ENCODE results near the gene LRRC72. TPM values are rescaled to one million over a fixed set of nuclear protein-coding genes. Genes with fewer than 3 reads are reported as not detected.
A peak's percentile ranks its signal among the peaks of the same experiment; 100 is the strongest.

Gene LRRC72
- total and polyA plus RNA-seq, 2 experiments from 2014 or later, result not detected

GRCh38 chr7:16550671-16551070 lies 24.0 kb downstream of the LRRC72 start:
- peaks cover 3% of the 10 kb centered on the region for H3K27me3 Mint-ChIP-seq (ENCODE audit: insufficient read depth, low read depth, poor library complexity)
- ATAC-seq (no peak), DNase-seq (ENCODE audit: low spot score) (no peak)
- no peak overlapping the region for H3K4me3 ChIP-seq
- no peaks in the 10 kb centered on the region for H3K36me3 Mint-ChIP-seq (ENCODE audit: low read depth)
- no peaks in the 10 kb centered on the region for H3K27me3 ChIP-seq (ENCODE audit: insufficient read depth)
- no peak for TF ChIP-seq CREB1 (CRISPR knock-in tag; IDR thresholded peaks at IDR 0.05; ENCODE audit: low read depth)
- TF ChIP-seq EZH2 (IDR thresholded peaks at IDR 0.05; ENCODE audit: low read depth, unreplicated experiment), result no peak
- TF ChIP-seq ETS1 (IDR thresholded peaks at IDR 0.05), result no peak
- no peak for TF ChIP-seq ZNF114 (CRISPR knock-in tag; IDR thresholded peaks at IDR 0.05)
- H3K79me2 ChIP-seq (replicated peaks; ENCODE audit: insufficient read depth), result no peaks in the 10 kb centered on the region
- H3K9me3 Mint-ChIP-seq, result peaks cover 2% of the 10 kb centered on the region; the same call in 2 of the 3 replicates
- no peaks in the 10 kb centered on the region for H3K9me2 ChIP-seq (ENCODE audit: insufficient read depth)
- no peak overlapping the region for H3K4me3 Mint-ChIP-seq
- H2AFZ ChIP-seq, result no peak overlapping the region
- H4K20me1 ChIP-seq (replicated peaks; ENCODE audit: insufficient read depth), result no peaks in the 10 kb centered on the region
- H3K4me1 Mint-ChIP-seq, result peaks cover 2% of the 10 kb centered on the region; the same call in 1 of the 3 replicates
- H3F3A ChIP-seq (replicated peaks; ENCODE audit: low read depth), result no peaks in the 10 kb centered on the region
- H3K27ac Mint-ChIP-seq, result no peak overlapping the region
- H3K36me3 ChIP-seq (ENCODE audit: insufficient read depth), result no peaks in the 10 kb centered on the region
- no peak overlapping the region for H3K27ac ChIP-seq (ENCODE audit: low read depth)
- no peak overlapping the region for H3K4me2 ChIP-seq
- H3K4me1 ChIP-seq (ENCODE audit: insufficient read depth), result no peaks in the 10 kb centered on the region

- ATAC-seq (no peak), DNase-seq (ENCODE audit: low spot score) (no peak)
- no peak overlapping the region for H3K27ac Mint-ChIP-seq
- no peak overlapping the region for H3K4me3 Mint-ChIP-seq
- H3K4me3 ChIP-seq, result no peak overlapping the region
- no peaks in the 10 kb centered on the region for H3K27me3 Mint-ChIP-seq (ENCODE audit: insufficient read depth, low read depth, poor library complexity)
- H3K4me2 ChIP-seq, result no peak overlapping the region
- no peaks in the 10 kb centered on the region for H3F3A ChIP-seq (replicated peaks; ENCODE audit: low read depth)
- H4K20me1 ChIP-seq (replicated peaks; ENCODE audit: insufficient read depth), result no peaks in the 10 kb centered on the region
- no peaks in the 10 kb centered on the region for H3K9me3 Mint-ChIP-seq
- no peaks in the 10 kb centered on the region for H3K27me3 ChIP-seq (ENCODE audit: insufficient read depth)
- no peaks in the 10 kb centered on the region for H3K4me1 ChIP-seq (ENCODE audit: insufficient read depth)
- H3K36me3 Mint-ChIP-seq (ENCODE audit: low read depth), result no peaks in the 10 kb centered on the region
- no peaks in the 10 kb centered on the region for H3K9me2 ChIP-seq (ENCODE audit: insufficient read depth)
- H3K4me1 Mint-ChIP-seq, result 0 out of 3 replicates have a peak, but pooled peaks cover 2% of the 10 kb centered on the region
- no peak overlapping the region for H3K27ac ChIP-seq (ENCODE audit: low read depth)
- no peaks in the 10 kb centered on the region for H3K36me3 ChIP-seq (ENCODE audit: insufficient read depth)
- H3K79me2 ChIP-seq (replicated peaks; ENCODE audit: insufficient read depth), result no peaks in the 10 kb centered on the region
- H2AFZ ChIP-seq, result 0 out of 2 replicates have a peak overlapping the region, but pooled peaks have one; percentile 23
- no peak for TF ChIP-seq ZNF114 (CRISPR knock-in tag; IDR thresholded peaks at IDR 0.05)
- no peak for TF ChIP-seq ZNF462 (CRISPR knock-in tag; IDR thresholded peaks at IDR 0.05)
- no peak for TF ChIP-seq STAT1 (IDR thresholded peaks at IDR 0.05; ENCODE audit: unreplicated experiment)
- no peak for TF ChIP-seq REST (IDR thresholded peaks at IDR 0.05; ENCODE audit: unreplicated experiment)
- no peak for TF ChIP-seq CREB1 (CRISPR knock-in tag; IDR thresholded peaks at IDR 0.05; ENCODE audit: low read depth)
- no peak for TF ChIP-seq EZH2phosphoT487 (IDR thresholded peaks at IDR 0.05; ENCODE audit: unreplicated experiment)
- TF ChIP-seq JUNB (IDR thresholded peaks at IDR 0.05; ENCODE audit: unreplicated experiment), result no peak
These were observed 28.1 kb downstream of the LRRC72 start for GRCh38 chr7:16554518-16555236.
